HepG2 (cell line): ENCODE measurements around the gene ROBO2. TPM values are rescaled to one million over a fixed set of nuclear protein-coding genes. Genes with fewer than 3 reads are reported as not detected.

Source experiments
- ATAC-seq: fragments of 200-7000 bp; cut with Tn5 transposase; 3 replicates; pipeline ENCODE4 v1.9.1; 2020; ENCODE audit warnings: mild to moderate bottlenecking, moderate library complexity
- BruUV-seq: library from RNA; stranded (reverse); fragments of 400-500 nt; replicated peaks from 2 replicates; lab custom pipeline; 2021; lab: Mats Ljungman, UMichigan
- CTCF ChIA-PET: fragments of 300-600 bp; formaldehyde crosslinking; extraction: SDS; loops from one replicate; lab custom pipeline; 2021; ENCODE audit warnings: low total read pairs, inconsistent platforms, low intra/inter-chr PET ratio; lab: Yijun Ruan, JAX
- POLR2A ChIA-PET: fragments of 350-600 bp; sonication (Branson Sonifier 250); formaldehyde crosslinking; loops from one replicate; lab custom pipeline; 2020; ENCODE audit warnings: antibody characterized with exemption, inconsistent platforms; lab: Yijun Ruan, JAX
- DNase-seq: peaks from one replicate; pipeline ENCODE4 v3.0.0-alpha.2; 2015; ENCODE audit warnings: low spot score
- FAIRE-seq: peaks from 3 replicates; lab custom pipeline; 2011; peaks lifted over from hg19 to GRCh38; lab: Jason Lieb, UNC
- H2AFZ ChIP-seq: one replicate; pipeline ENCODE4 v1.6.1; 2011; ENCODE audit warnings: low read length, inconsistent platforms
- H3K27ac ChIP-seq: fragments of 300-600 bp; 3 replicates; pipeline ENCODE4 v1.8.0; 2011; ENCODE audit warnings: mixed run types, mild to moderate bottlenecking, mixed read lengths, low read length, inconsistent platforms; ENCODE audit not compliant: insufficient read depth; ENCODE audit errors: extremely low read length
- H3K27me3 ChIP-seq, 2 experiments: fragments of 200-600 bp in 1 of 2; 2 replicates in 1 of 2; 3 replicates in 1 of 2; pipeline versions ENCODE4 v1.6.0 to v1.8.0; 2011; ENCODE audit warnings: low read length in 2 of 2, mild to moderate bottlenecking in 2 of 2, moderate library complexity in 2 of 2, inconsistent platforms in 1 of 2; ENCODE audit not compliant: insufficient read depth in 2 of 2, control insufficient read depth in 1 of 2
- H3K36me3 ChIP-seq, 2 experiments: fragments of 200-600 bp in 1 of 2; replicated peaks in 1 of 2; 2 replicates in 1 of 2; 3 replicates in 1 of 2; pipeline versions ENCODE4 v1.5.1 to v1.8.0; 2011; ENCODE audit warnings: low read length in 2 of 2, inconsistent platforms in 1 of 2; ENCODE audit not compliant: insufficient read depth in 2 of 2, control insufficient read depth in 1 of 2
- H3K4me1 ChIP-seq: 2 replicates; pipeline ENCODE4 v1.5.1; 2012; ENCODE audit warnings: low read length, inconsistent platforms; ENCODE audit not compliant: insufficient read depth
- H3K4me2 ChIP-seq: 2 replicates; pipeline ENCODE4 v1.6.0; 2011; ENCODE audit warnings: low read depth, low read length, inconsistent platforms
- H3K4me3 ChIP-seq, 3 experiments: fragments of 200-600 bp in 1 of 3; sonication (generic), shearing (Covaris generic) in 1 of 3; replicated peaks in 1 of 3; 2 replicates each; pipeline ENCODE4 v1.5.1; 2011 to 2016; ENCODE audit warnings: low read length in 3 of 3, inconsistent platforms in 2 of 3, low read depth in 2 of 3, mild to moderate bottlenecking in 2 of 3, control low read depth in 1 of 3, mixed read lengths in 1 of 3; ENCODE audit not compliant: insufficient read depth in 1 of 3
- H3K79me2 ChIP-seq: one replicate; pipeline ENCODE4 v1.6.1; 2011; ENCODE audit warnings: low read length, inconsistent platforms; ENCODE audit not compliant: insufficient read depth
- H3K9ac ChIP-seq: 2 replicates; pipeline ENCODE4 v1.6.0; 2011; ENCODE audit warnings: mild to moderate bottlenecking, low read depth, low read length, inconsistent platforms; ENCODE audit not compliant: insufficient read depth
- H3K9me3 ChIP-seq: 2 replicates; pipeline ENCODE4 v1.5.1; 2012; ENCODE audit warnings: mild to moderate bottlenecking, low read length
- H4K20me1 ChIP-seq: 2 replicates; pipeline ENCODE4 v1.6.0; 2011; ENCODE audit warnings: inconsistent platforms, mild to moderate bottlenecking, low read length, moderate library complexity; ENCODE audit not compliant: insufficient read depth
- CC2D1A ChIP-seq: sonication (generic); formaldehyde crosslinking; IDR thresholded peaks from 2 replicates; pipeline ENCODE4 v1.8.1; 2023; ENCODE audit warnings: mild to moderate bottlenecking, missing genetic modification reagents
- FOXC1 ChIP-seq: sonication (generic); formaldehyde crosslinking; IDR thresholded peaks from 2 replicates; pipeline ENCODE4 v1.8.0; 2022; ENCODE audit warnings: mild to moderate bottlenecking, missing genetic modification reagents, borderline replicate concordance
- HMGXB4 ChIP-seq, 2 experiments: sonication (generic) in 1 of 2; formaldehyde crosslinking in 1 of 2; IDR thresholded peaks; 2 replicates each; pipeline versions ENCODE4 v1.4.0 to v1.6.1; 2018 to 2020; ENCODE audit warnings: missing genetic modification reagents in 2 of 2, borderline replicate concordance in 1 of 2, low read depth in 1 of 2, mild to moderate bottlenecking in 1 of 2, missing biosample characterization in 1 of 2
- KAT7 ChIP-seq: IDR thresholded peaks from 2 replicates; pipeline ENCODE4 v1.6.1; 2018; ENCODE audit warnings: borderline replicate concordance, missing compliant biosample characterization
- NKX3-1 ChIP-seq: sonication (generic); formaldehyde crosslinking; IDR thresholded peaks from 2 replicates; pipeline ENCODE4 v1.5.0; 2020; ENCODE audit warnings: missing genetic modification reagents
- SKI ChIP-seq: fragments of 450-650 bp; IDR thresholded peaks from one replicate; pipeline ENCODE4 v1.6.1; 2018; ENCODE audit warnings: mild to moderate bottlenecking; ENCODE audit not compliant: partially characterized antibody
- SP4 ChIP-seq: sonication (generic); formaldehyde crosslinking; IDR thresholded peaks from 2 replicates; pipeline ENCODE4 v1.8.1; 2023; ENCODE audit warnings: mild to moderate bottlenecking, missing genetic modification reagents
- ZNF430 ChIP-seq: sonication (generic); formaldehyde crosslinking; IDR thresholded peaks from 2 replicates; pipeline ENCODE4 v1.9.0; 2021; ENCODE audit warnings: mild to moderate bottlenecking, missing genetic modification reagents
- ZNF614 ChIP-seq: IDR thresholded peaks from 2 replicates; pipeline ENCODE4 v1.6.1; 2018; ENCODE audit warnings: missing biosample characterization, missing genetic modification reagents, inconsistent platforms, borderline replicate concordance
- WGBS: methylation state at CpG from one replicate; pipeline ENCODE4 v1.1.6; 2017; ENCODE audit warnings: low lambda C conversion rate; 5-methylcytosine and 5-hydroxymethylcytosine counted together
- in situ Hi-C: cut with HindIII; loops from 2 replicates; pipeline ENCODE4 v1.10.0; 2017; ENCODE audit warnings: low pct_unique_long_range_greater_than_20kb; ENCODE audit not compliant: extremely low pct_ligation_motif_present
- intact Hi-C: fragments of 100-400 bp; cut with micrococcal nuclease; formaldehyde crosslinking; loops from one replicate; pipeline ENCODE4 v1.10.0; 2022; ENCODE audit not compliant: unreplicated experiment
- polyA plus RNA-seq, 8 experiments: library from polyadenylated mRNA; depleted of rRNA in 3 of 8; stranded (reverse) in 7 of 8; unstranded in 1 of 8; fragments of >200 nt; fragmentation: Illumina TruSeq in 4 of 8; extraction: Trizol in 4 of 8; gene quantifications; 2 replicates each; pipeline versions ENCODE4 v1.2.1 to v1.2.3, GENCODE V29; 2011 to 2016; ENCODE audit warnings: low read depth in 4 of 8, missing spikeins in 1 of 8, mixed read lengths in 1 of 8; ENCODE audit not compliant: insufficient read depth in 1 of 8
- total RNA-seq, 5 experiments: library from RNA; depleted of rRNA; stranded (reverse); fragments of >200 nt; fragmentation: Illumina TruSeq; extraction: Trizol; gene quantifications; 2 replicates each; pipeline ENCODE4 v1.2.3, GENCODE V29; 2016; ENCODE audit warnings: low read depth in 1 of 5
- TF ChIP-seq, protein P1 (sequence below): IDR thresholded peaks from 2 replicates; pipeline ENCODE4 v1.6.1; 2016; ENCODE audit warnings: control low read depth

The ROBO2 gene
- total and polyA plus RNA-seq, 2 of the 13 experiments (the other 11 are each of a cell fraction or from before 2014, with no cell fraction given): not detected

DNA sequence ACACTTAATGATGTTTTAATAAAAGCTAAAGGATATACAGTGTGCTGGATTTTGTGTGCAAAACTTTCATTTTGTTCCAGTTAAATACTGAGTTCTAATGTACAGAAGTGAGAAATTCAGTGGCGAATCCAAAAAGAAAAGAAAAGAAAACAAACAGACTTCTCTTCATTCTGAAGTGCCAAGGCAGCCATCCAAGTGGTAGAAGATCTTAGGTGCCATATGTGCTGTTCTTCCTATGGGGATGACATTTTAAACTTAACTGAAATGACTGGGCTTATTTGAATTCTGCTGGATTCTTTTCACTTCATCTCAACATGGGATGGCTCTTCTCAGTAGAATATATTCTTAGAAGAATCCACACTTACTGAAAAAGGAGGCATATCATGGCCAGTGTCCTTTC is 416.5 kb downstream of the ROBO2 start:
- Histone ChIP-seq H4K20me1 (no peaks in the 10 kb centered on the region), H3K27ac (no peak overlapping the region), H3K4me3 (no peak overlapping the region), H3K36me3 (no peaks in the 10 kb centered on the region), H3K79me2 (no peaks in the 10 kb centered on the region), H3K9ac (no peak overlapping the region), H3K4me2 (no peak overlapping the region), H3K27me3 (no peaks in the 10 kb centered on the region), H2AFZ (no peak overlapping the region), H3K4me1 (no peaks in the 10 kb centered on the region), H3K9me3 (no peaks in the 10 kb centered on the region)
- ATAC-seq: no peak
- CTCF ChIA-PET: no interaction called here
- in situ Hi-C loops: no loop called here
- no peak for DNase-seq
- 0% methylated on average over 1 of the region's 1 CpG for WGBS
- BruUV-seq: no TSS peak
- no peak for FAIRE-seq
- TF ChIP-seq CC2D1A (CRISPR knock-in tag) (no peak), SKI (no peak), ZNF614 (CRISPR knock-in tag) (no peak), NKX3-1 (CRISPR knock-in tag) (no peak)
- POLR2A ChIA-PET: no interaction called here
- intact Hi-C loops: no loop called here

GRCh38 chr3:77456906-77457305 is 417.0 kb downstream of the ROBO2 start:
- Histone ChIP-seq H3K36me3 (no peaks in the 10 kb centered on the region), H3K27me3 (no peaks in the 10 kb centered on the region), H3K9me3 (no peaks in the 10 kb centered on the region), H4K20me1 (no peaks in the 10 kb centered on the region), H3K4me1 (no peaks in the 10 kb centered on the region), H3K4me3 (no peak overlapping the region), H2AFZ (no peak overlapping the region), H3K9ac (no peak overlapping the region), H3K79me2 (no peaks in the 10 kb centered on the region), H3K4me2 (no peak overlapping the region), H3K27ac (no peak overlapping the region)
- CTCF ChIA-PET: no interaction called here
- POLR2A ChIA-PET: no interaction called here
- ATAC-seq (no peak), FAIRE-seq (no peak), DNase-seq (no peak)
- TF ChIP-seq KAT7 (CRISPR knock-in tag): no peak
- TF ChIP-seq, protein P1, sequence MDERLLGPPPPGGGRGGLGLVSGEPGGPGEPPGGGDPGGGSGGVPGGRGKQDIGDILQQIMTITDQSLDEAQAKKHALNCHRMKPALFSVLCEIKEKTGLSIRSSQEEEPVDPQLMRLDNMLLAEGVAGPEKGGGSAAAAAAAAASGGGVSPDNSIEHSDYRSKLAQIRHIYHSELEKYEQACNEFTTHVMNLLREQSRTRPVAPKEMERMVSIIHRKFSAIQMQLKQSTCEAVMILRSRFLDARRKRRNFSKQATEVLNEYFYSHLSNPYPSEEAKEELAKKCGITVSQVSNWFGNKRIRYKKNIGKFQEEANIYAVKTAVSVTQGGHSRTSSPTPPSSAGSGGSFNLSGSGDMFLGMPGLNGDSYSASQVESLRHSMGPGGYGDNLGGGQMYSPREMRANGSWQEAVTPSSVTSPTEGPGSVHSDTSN (CRISPR knock-in tag): no peak
- TF ChIP-seq FOXC1 (CRISPR knock-in tag): no peak
- no peak for TF ChIP-seq SP4 (CRISPR knock-in tag)
- no peak for TF ChIP-seq ZNF430
- no peak for TF ChIP-seq HMGXB4 (CRISPR knock-in tag; IDR thresholded peaks at IDR 0.05; ENCODE audit: borderline replicate concordance in 1 of 2, low read depth in 1 of 2)
- WGBS: 0% methylated on average over 1 of the region's 1 CpG
- BruUV-seq: no TSS peak
- in situ Hi-C loops (no loop called here), intact Hi-C loops (no loop called here)
